Germinal center (tissue), 1 donor: ENCODE measurements around the gene DGKK.
"Not testable (repeated sequence)": the region's sequence is repeated elsewhere in the genome, so short reads cannot be mapped to it uniquely, and the experiment has no call there.

Experiments
- DNase-seq: peaks from one replicate; pipeline ENCODE4 v3.0.0; 2012; ENCODE audit warnings: mixed read lengths, low spot score

DGKK gene

DNA sequence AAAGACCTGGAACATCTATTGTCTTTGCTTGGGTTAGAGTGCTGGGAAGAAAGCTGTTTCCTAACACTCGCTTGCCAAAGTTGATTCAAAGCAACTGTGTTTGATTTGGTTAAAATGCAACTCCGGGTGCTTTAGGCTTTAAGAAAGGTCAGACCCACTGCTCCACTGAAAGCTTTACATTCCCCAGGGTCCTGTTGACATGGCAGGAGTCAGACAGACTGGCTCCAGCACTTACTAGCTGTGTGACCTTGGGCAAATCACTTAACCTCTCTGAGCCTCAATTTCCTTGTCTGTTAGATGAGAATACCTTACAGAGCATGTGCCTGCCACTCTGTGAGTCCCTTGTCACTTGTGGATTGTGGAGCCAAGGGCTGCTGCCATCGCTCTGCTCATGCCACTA is 39.0 kb downstream of the DGKK start:
- DNase-seq, result no peak

- DNase-seq, result no peak
Measured at GRCh38 chrX:50430917-50431575, 39.6 kb downstream of the DGKK start.

- DNase-seq, result no peak
Measured at GRCh38 chrX:50428174-50428573, 42.5 kb downstream of the DGKK start.

DNA sequence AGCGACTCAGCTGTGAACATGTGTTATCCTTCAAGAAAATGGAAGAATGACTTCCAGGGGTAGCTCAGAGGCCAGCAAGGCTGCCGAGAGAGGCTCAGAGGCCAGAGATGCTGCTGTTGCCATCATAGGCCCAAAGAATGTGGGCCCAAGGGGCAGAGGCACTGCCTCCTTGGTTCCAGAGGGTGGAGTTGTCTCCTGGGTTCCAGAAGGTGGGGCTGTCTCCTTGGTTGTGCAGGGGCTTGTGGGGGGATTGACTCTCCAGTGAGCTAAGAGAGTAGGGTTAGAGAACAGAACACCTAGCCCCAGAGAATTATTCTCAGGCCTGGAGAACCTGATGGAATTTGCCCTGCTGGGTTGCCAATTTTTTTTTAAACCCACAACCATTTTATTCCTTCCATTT is 62.6 kb downstream of the DGKK start:
- no peak for DNase-seq

- DNase-seq, result no peak
Measured at GRCh38 chrX:50403903-50404302, 66.7 kb downstream of the DGKK start.

DNA sequence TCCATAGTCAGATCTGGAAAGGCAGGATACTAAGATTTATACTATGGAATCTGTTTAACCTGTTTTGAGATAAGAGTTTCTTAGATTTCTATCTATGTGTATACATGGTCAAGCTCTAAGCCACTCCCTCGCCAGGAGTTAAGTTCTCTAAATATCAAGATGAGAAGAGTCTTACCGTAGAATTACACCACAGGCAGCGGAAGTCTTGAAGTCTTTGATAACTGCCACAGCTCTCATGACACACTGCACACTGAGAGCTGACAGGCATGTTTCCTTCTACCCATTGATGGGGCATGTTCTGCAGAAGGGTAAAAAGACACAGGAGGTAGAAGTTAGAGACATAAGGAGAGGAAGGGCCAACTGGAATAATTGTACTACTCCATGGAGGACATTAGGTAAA is 67.7 kb downstream of the DGKK start:
- no peak for DNase-seq

DNA sequence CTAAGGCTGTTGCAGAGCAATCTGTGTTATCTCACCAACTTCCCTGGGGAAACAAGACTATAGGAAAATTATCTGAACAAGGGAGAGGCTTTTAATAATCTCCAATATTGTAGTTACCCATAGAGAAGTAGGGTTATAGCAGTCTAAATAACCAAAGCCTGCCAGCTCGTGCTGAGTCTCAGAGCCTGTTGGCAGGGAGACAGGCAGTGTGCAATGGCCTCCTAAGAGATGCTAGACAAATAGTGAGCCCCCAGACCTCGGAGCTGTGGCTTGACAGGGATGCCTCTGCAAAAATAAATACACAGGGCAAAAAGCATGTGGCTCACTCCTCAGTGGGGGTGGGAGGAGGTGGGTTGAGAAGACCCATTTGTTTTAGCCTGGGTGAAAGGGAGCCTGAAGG is 76.7 kb downstream of the DGKK start:
- DNase-seq, result no peak

GRCh38 chrX:50386520-50386919 is 84.1 kb downstream of the DGKK start:
- DNase-seq, result no peak

- DNase-seq, result no peak
Measured at GRCh38 chrX:50381729-50382415, 88.8 kb downstream of the DGKK start.

DNA sequence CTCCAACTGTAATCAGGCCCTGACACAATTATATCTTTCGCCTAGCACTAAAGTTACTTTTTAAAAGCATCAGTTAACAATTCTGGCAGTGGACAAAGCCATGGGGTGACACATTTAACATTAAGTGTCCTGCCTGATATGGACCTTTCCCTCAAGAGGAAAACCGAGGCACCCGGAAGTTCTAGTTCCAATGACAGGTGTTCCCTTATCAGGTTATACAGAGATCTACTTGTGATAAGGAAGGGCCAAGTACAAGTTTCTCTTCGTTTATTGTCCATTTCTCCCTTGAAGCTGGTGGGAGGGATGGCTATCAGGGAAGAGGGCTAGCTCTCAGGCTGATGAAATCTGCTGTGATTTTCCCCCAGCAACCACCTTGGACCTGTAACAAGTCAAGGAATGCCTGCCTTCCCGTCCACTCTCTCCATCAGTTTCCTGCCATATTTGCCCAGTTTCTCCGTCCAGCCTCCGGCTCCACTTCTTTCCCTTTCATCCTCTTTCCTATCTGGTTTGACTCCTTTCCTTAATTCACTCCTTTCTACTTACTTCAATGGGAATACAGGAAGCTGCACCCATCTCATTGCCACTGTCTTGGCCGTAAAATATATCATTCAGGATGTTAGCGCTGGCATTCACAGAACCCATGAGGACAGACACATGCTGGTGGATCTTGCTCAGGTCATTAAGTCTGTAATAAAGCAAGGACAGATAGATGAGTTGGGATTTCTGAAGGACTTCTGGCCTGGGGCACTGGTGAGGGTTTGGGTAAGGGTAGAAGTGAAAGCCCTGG is 95.0 kb downstream of the DGKK start:
- DNase-seq, result no peak

GRCh38 chrX:50372966-50373365 is 97.7 kb downstream of the DGKK start:
- no peak for DNase-seq

- DNase-seq, result no peak
Measured at GRCh38 chrX:50343917-50344316, 126.7 kb downstream of the DGKK start.

DNA sequence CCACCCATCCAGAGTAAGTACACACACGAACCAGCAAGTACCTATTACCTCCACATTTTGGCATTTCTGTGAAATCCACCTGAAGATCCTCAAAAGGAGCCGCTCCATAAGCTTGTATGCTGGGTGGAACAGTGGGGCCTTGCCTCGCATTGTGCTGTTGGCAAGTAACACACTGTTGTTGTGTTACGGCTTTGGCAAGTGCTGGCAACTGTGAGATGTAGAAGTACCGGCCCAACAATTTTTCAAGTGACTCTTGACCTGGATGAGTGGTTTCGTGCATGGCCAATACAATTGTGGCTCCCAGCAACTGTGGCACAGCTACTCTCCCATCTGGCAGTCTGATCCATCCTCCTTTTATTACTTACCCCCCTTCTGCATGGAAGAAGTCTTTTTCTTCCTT is 137.3 kb downstream of the DGKK start:
- no peak for DNase-seq

- DNase-seq, result not testable (repeated sequence)
Measured at GRCh38 chrX:50332668-50333067, 138.0 kb downstream of the DGKK start.

DNA sequence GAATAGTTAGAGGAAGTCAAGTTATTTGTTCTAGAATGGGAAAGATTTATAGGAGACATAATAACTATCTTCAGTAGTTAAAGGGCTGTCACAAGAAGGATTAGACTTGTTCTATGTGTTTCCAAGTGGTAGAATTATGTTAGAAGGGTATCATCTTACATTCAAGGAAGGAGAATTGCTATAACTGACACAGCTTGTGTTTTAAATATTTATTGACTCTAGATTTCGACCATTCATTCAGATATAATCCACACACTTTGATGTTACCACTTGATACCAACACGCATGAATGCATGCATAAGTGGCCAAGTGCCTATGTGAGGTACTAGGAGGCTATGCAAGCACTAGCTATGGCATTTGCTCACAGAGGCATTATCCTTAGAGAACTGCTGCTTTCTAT is 143.4 kb downstream of the DGKK start:
- no peak for DNase-seq
